NT2/D1 (cell line): Measurements from ENCODE around the gene F11.

Source experiments
- YY1 ChIP-seq: IDR thresholded peaks from 2 replicates; pipeline ENCODE4 v1.6.1; 2011; ENCODE audit not compliant: insufficient read length, insufficient read depth
- ZNF274 ChIP-seq: IDR thresholded peaks from 2 replicates; pipeline ENCODE4 v1.6.1; 2011; ENCODE audit warnings: mild to moderate bottlenecking, low read depth, low read length

DNA sequence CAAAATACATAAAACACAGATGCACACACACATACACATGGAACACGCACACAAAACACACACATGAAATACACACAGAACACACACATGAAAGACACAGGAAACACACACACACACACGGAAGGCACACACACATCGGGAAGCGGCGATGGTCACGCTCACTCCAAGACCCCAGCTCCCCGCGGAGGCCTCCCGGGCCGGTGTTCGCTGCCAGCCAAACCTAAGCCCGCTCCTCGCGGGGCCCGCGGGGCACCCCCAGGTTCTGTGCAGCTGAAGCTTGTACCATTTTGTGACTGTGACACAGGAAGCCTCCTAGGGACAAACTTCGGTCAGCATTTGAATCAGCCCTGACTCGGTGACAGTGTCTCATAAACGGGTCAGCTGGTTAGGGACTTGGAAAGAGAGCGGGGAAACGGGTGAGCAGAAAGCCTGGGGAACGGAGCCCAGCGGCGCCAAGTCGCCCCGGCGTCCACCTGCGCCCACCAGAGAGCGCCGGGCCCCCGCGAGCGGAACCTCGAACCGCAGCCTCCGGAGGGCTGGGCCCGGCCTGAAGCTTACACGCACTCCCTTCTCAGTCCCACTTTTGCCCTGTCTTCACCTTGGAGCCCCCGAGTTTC, 32.1 kb downstream of the F11 start:
- no peak for TF ChIP-seq ZNF274
- no peak for TF ChIP-seq YY1
